Stimulated activated CD8-positive, alpha-beta memory T cell treated with anti-CD3 and anti-CD28 coated beads, Interleukin-7, amount 100 ng/mL, for 48 hours (primary cell): ENCODE data around the gene KCTD13.
"Not testable (repeated sequence)": the region's sequence is repeated elsewhere in the genome, so short reads cannot be mapped to it uniquely, and the experiment has no call there.

Experiments used
- DNase-seq, 2 donors: peaks; one replicate each; pipeline ENCODE4 v3.0.0-alpha.2; 2020; ENCODE audit warnings: low read depth in 1 of 2; ENCODE audit errors: extremely low read depth in 1 of 2

The KCTD13 gene

GRCh38 chr16:29947897-29948296 lies 21.9 kb upstream of the KCTD13 start:
- no peak for DNase-seq

- DNase-seq, result no peak
Observed at GRCh38 chr16:29943846-29944799, 18.1 kb upstream of the KCTD13 start.

GRCh38 chr16:29940656-29941055 lies 14.6 kb upstream of the KCTD13 start:
- DNase-seq, result no peak

- DNase-seq, result not testable (repeated sequence)
Observed at GRCh38 chr16:29931750-29932149, 5.7 kb upstream of the KCTD13 start.

GRCh38 chr16:29927070-29927905 lies 1.3 kb upstream of the KCTD13 start:
- DNase-seq, result no peak

GRCh38 chr16:29926711-29927052 lies 656 bp upstream of the KCTD13 start:
- no peak for DNase-seq

GRCh38 chr16:29925105-29925756 lies 795 bp downstream of the KCTD13 start:
- no peak for DNase-seq

GRCh38 chr16:29922986-29923501 lies 3.0 kb downstream of the KCTD13 start:
- DNase-seq, result no peak

GRCh38 chr16:29922326-29922725 lies 3.7 kb downstream of the KCTD13 start:
- DNase-seq, result no peak

GRCh38 chr16:29921034-29921385 lies 5.0 kb downstream of the KCTD13 start:
- DNase-seq, result no peak

- no peak for DNase-seq
Observed at GRCh38 chr16:29920288-29921033, 5.6 kb downstream of the KCTD13 start.

- DNase-seq, result no peak
Observed at GRCh38 chr16:29916979-29917378, 9.0 kb downstream of the KCTD13 start.

- no peak for DNase-seq
Observed at GRCh38 chr16:29915590-29916247, 10.3 kb downstream of the KCTD13 start.

GRCh38 chr16:29913514-29913913 lies 12.5 kb downstream of the KCTD13 start:
- no peak for DNase-seq

GRCh38 chr16:29912087-29912486 lies 13.9 kb downstream of the KCTD13 start:
- DNase-seq, result no peak

GRCh38 chr16:29911676-29912010 lies 14.4 kb downstream of the KCTD13 start:
- DNase-seq, result no peak

GRCh38 chr16:29910819-29911675 lies 15.0 kb downstream of the KCTD13 start:
- DNase-seq, result no peak

GRCh38 chr16:29909851-29910250 lies 16.2 kb downstream of the KCTD13 start:
- DNase-seq, result not testable (repeated sequence)

- no peak for DNase-seq
Observed at GRCh38 chr16:29909391-29909790, 16.6 kb downstream of the KCTD13 start.
